Activated T-cell treated with anti-CD3 and anti-CD28 coated beads, Interleukin-2, amount 50 U/mL, for 24 hours (primary cell): ENCODE data around the gene TRABD2A.

Source experiments
- DNase-seq: peaks from one replicate; pipeline ENCODE4 v3.0.0-alpha.2; 2020
- H3K27ac Mint-ChIP-seq: 2 replicates; pipeline ENCODE4 v1.8.0; 2020; ENCODE audit warnings: mild to moderate bottlenecking, mixed read lengths
- H3K27me3 Mint-ChIP-seq: 2 replicates; pipeline ENCODE4 v1.8.0; 2020; ENCODE audit warnings: mixed read lengths
- H3K36me3 Mint-ChIP-seq: 2 replicates; pipeline ENCODE4 v1.8.0; 2020; ENCODE audit warnings: low read depth, mixed read lengths
- H3K4me1 Mint-ChIP-seq: 2 replicates; pipeline ENCODE4 v1.8.0; 2020; ENCODE audit warnings: low read depth, mixed read lengths
- H3K4me3 Mint-ChIP-seq: 2 replicates; pipeline ENCODE4 v1.8.0; 2020; ENCODE audit warnings: mild to moderate bottlenecking, moderate library complexity, mixed read lengths
- H3K9me3 Mint-ChIP-seq: 2 replicates; pipeline ENCODE4 v1.8.0; 2020; ENCODE audit warnings: mixed read lengths

Gene TRABD2A

GRCh38 chr2:84839851-84840250 is 41.0 kb downstream of the TRABD2A start:
- peak; percentile 42 for DNase-seq
- H3K27me3 Mint-ChIP-seq = no peaks in the 10 kb centered on the region
- H3K4me1 Mint-ChIP-seq = peaks cover 82% of the 10 kb centered on the region
- peak overlapping the region; percentile 77 for H3K27ac Mint-ChIP-seq
- H3K4me3 Mint-ChIP-seq = peak overlapping the region; percentile 64
- H3K36me3 Mint-ChIP-seq = peaks cover 58% of the 10 kb centered on the region
- peaks cover 17% of the 10 kb centered on the region for H3K9me3 Mint-ChIP-seq

DNA sequence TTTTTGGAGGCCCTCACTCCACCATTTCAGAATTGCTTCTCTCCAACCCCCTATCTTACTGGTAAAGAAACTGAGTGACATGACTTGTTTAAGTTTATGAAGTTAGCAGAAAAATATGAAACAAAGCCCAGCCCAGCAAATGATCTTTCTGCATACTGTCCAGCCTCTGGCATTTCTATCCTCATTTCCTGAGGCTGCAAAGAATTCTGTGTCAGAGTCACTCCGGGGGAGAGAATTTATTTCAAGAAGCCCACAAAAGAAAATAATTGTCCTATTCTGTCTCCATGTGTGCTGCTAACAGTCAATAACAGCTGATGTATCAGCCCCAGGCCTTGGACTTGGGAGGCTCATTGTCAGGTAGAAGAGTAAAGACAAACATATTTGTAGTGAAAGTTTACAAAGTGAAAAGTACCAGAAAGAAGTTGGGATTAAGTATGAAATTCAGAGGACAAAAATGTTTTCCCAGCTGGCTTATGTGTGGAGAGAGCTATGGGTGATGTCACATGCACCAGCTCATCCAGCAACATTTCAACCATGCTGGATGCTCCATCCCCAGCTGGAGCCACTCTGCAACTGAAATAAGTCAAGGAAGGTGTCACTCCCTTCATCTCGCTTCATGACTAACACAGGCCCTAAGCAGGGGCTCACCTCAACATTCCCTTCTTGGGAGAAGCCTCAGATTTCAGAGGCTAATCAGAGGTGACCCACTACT is 42.3 kb downstream of the TRABD2A start:
- H3K9me3 Mint-ChIP-seq = peaks cover 15% of the 10 kb centered on the region
- H3K27me3 Mint-ChIP-seq = no peaks in the 10 kb centered on the region
- H3K36me3 Mint-ChIP-seq = peaks cover 61% of the 10 kb centered on the region
- H3K4me1 Mint-ChIP-seq = peaks cover 73% of the 10 kb centered on the region
- no peak for DNase-seq
- peak overlapping the region; percentile 69 for H3K27ac Mint-ChIP-seq
- H3K4me3 Mint-ChIP-seq = no peak overlapping the region

- Mint-ChIP-seq H3K4me3 (no peak overlapping the region), H3K27ac (no peak overlapping the region), H3K4me1 (peaks cover 50% of the 10 kb centered on the region), H3K36me3 (peaks cover 69% of the 10 kb centered on the region), H3K27me3 (no peaks in the 10 kb centered on the region), H3K9me3 (peaks cover 15% of the 10 kb centered on the region)
- DNase-seq = no peak
Measured at GRCh38 chr2:84836215-84836614, 44.7 kb downstream of the TRABD2A start.

GRCh38 chr2:84833481-84834150 is 47.3 kb downstream of the TRABD2A start:
- Mint-ChIP-seq H3K4me1 (peaks cover 25% of the 10 kb centered on the region), H3K9me3 (peaks cover 15% of the 10 kb centered on the region), H3K4me3 (peak overlapping the region; percentile 64), H3K36me3 (peaks cover 64% of the 10 kb centered on the region), H3K27me3 (no peaks in the 10 kb centered on the region), H3K27ac (no peak overlapping the region)
- peak; percentile 40 for DNase-seq

DNA sequence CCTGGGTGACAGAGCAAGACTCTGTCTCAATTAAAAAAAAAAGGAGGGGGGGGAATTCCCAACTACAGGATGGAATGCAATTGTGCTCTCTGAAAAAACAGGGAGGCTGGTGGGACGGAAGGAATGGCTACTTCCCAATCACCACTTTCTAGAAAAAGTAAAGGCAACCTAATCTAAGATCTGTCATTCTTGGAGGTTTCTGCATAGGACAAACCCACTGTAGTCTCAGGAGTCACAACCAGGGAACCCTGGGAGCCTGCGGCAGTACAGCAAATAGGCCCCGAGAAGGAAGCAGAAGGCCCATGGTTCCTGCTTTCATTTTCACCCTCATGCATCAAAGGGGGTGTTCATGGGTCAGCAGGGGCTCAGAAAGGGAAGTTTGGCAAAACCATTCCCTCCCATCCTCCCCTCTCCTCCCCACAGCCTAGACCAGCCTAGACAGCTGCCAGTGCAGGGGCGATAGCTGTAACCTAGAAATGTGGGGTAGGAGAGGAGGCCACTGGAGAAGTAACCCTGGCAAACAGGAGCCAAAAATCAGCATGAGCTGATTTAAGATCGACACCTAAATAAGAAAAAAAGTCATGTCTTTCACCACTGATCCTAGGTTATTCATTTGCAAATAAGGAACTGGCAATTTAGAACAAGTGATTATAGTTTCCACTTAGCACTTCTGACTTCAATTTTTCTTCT is 48.0 kb downstream of the TRABD2A start:
- peak; percentile 56 for DNase-seq
- peak overlapping the region; percentile 64 for H3K4me3 Mint-ChIP-seq

GRCh38 chr2:84830758-84831500 is 50.0 kb downstream of the TRABD2A start:
- H3K4me1 Mint-ChIP-seq = peaks cover 16% of the 10 kb centered on the region
- no peaks in the 10 kb centered on the region for H3K27me3 Mint-ChIP-seq
- H3K27ac Mint-ChIP-seq = no peak overlapping the region
- peaks cover 56% of the 10 kb centered on the region for H3K36me3 Mint-ChIP-seq
- DNase-seq = no peak
- no peak overlapping the region for H3K4me3 Mint-ChIP-seq
- H3K9me3 Mint-ChIP-seq = peaks cover 5% of the 10 kb centered on the region

More for the DNA sequence above, 48.0 kb downstream of the TRABD2A start:
- Mint-ChIP-seq H3K27me3 (no peaks in the 10 kb centered on the region), H3K9me3 (peaks cover 15% of the 10 kb centered on the region), H3K4me1 (peaks cover 21% of the 10 kb centered on the region), H3K36me3 (peaks cover 63% of the 10 kb centered on the region), H3K27ac (no peak overlapping the region)

DNA sequence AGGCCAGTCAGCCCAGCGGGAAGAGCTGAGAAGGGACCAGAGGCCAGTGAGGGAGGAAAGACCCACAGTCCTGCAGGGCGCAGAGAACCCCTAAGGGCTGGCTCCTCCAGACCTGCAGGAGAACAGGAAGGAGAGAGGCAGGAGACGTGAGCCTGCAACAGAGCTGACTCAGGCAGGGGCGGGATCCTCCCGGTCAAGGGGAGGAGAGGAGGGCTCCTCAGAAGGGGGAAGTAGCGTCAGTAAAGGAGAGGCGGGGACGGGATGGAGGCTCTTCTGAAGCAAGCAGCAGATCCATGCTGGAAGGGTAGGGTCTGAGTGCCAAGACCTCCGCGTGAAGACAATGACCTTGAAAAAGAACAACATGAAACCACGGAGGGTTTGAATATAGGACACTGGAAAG is 50.8 kb downstream of the TRABD2A start:
- Mint-ChIP-seq H3K4me1 (peaks cover 13% of the 10 kb centered on the region), H3K9me3 (peaks cover 3% of the 10 kb centered on the region), H3K36me3 (peaks cover 50% of the 10 kb centered on the region), H3K4me3 (no peak overlapping the region), H3K27ac (no peak overlapping the region), H3K27me3 (no peaks in the 10 kb centered on the region)
- DNase-seq = no peak

DNA sequence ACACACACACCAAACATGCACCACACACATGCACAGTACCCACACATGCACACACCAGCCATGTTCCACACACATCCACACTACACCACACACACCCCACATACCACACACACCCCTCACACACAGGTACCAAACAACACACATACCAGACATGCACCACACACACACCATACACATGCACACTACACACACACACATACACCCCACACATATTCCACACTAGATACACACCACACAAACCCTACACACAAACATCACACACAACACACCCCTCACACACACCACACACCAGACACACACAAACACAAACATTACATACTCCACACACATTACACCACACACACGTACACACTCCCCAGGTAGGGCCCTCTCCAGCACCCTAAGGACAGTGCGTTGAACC is 51.2 kb downstream of the TRABD2A start:
- Mint-ChIP-seq H3K4me3 (no peak overlapping the region), H3K36me3 (peaks cover 50% of the 10 kb centered on the region), H3K27me3 (no peaks in the 10 kb centered on the region), H3K9me3 (no peaks in the 10 kb centered on the region), H3K27ac (no peak overlapping the region), H3K4me1 (peaks cover 12% of the 10 kb centered on the region)
- DNase-seq = no peak

GRCh38 chr2:84827978-84828575 is 52.8 kb downstream of the TRABD2A start:
- H3K9me3 Mint-ChIP-seq = no peaks in the 10 kb centered on the region

DNA sequence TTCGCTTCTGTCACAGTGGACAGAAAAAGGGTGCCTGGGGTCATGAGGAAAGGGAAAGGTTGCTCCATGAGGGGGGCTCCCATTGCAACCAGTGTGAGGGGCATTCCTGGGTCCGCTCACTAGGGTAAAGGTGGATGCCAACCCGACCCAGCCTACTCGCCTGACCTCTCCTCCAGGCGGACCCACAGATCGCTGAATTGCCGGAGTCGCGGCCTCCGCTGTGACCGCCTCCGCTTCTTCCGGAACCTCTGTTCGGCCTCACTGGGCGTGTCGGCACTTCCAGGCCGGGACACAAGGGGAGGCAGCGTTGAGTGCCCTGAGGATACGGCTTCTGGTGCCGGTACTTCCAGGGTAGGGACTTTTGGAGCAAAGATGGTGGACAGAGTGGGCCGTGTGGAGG is 57.1 kb downstream of the TRABD2A start:
- no peaks in the 10 kb centered on the region for H3K27me3 Mint-ChIP-seq
- H3K4me1 Mint-ChIP-seq = peaks cover 30% of the 10 kb centered on the region
- peaks cover 56% of the 10 kb centered on the region for H3K36me3 Mint-ChIP-seq
- H3K4me3 Mint-ChIP-seq = no peak overlapping the region
- H3K9me3 Mint-ChIP-seq = no peaks in the 10 kb centered on the region
- H3K27ac Mint-ChIP-seq = no peak overlapping the region
- DNase-seq = no peak

More at GRCh38 chr2:84827978-84828575, 52.8 kb downstream of the TRABD2A start:
- no peak for DNase-seq
- peak overlapping the region; percentile 20 for H3K27ac Mint-ChIP-seq
- H3K27me3 Mint-ChIP-seq = no peaks in the 10 kb centered on the region
- peaks cover 13% of the 10 kb centered on the region for H3K4me1 Mint-ChIP-seq
- no peak overlapping the region for H3K4me3 Mint-ChIP-seq
- peaks cover 54% of the 10 kb centered on the region for H3K36me3 Mint-ChIP-seq

DNA sequence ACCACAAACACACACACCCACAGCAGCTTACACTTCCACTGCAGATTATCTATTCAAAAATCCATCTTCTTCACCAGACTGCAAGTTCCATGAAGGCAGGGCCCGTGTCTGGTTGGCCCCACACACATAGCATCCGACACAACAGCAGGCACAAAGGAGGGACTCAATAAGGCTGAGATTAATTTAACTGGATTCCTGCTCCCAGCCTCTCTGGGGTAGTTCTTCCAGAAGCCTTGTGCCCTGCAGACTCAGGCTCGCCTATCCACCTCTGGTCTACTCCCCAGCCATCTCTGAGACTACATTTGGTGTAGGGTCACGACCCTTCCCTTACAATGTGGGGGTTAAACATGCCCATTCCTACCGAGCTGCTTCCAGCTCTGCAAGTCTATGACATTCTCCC is 57.7 kb downstream of the TRABD2A start:
- H3K9me3 Mint-ChIP-seq = no peaks in the 10 kb centered on the region
- no peak overlapping the region for H3K27ac Mint-ChIP-seq
- H3K27me3 Mint-ChIP-seq = no peaks in the 10 kb centered on the region
- DNase-seq = no peak
- peaks cover 50% of the 10 kb centered on the region for H3K36me3 Mint-ChIP-seq
- no peak overlapping the region for H3K4me3 Mint-ChIP-seq
- H3K4me1 Mint-ChIP-seq = peaks cover 33% of the 10 kb centered on the region

- Mint-ChIP-seq H3K27ac (no peak overlapping the region), H3K27me3 (no peaks in the 10 kb centered on the region), H3K4me3 (no peak overlapping the region), H3K9me3 (no peaks in the 10 kb centered on the region), H3K36me3 (peaks cover 38% of the 10 kb centered on the region), H3K4me1 (peaks cover 43% of the 10 kb centered on the region)
- DNase-seq = no peak
Measured at GRCh38 chr2:84821806-84822205, 59.1 kb downstream of the TRABD2A start.

DNA sequence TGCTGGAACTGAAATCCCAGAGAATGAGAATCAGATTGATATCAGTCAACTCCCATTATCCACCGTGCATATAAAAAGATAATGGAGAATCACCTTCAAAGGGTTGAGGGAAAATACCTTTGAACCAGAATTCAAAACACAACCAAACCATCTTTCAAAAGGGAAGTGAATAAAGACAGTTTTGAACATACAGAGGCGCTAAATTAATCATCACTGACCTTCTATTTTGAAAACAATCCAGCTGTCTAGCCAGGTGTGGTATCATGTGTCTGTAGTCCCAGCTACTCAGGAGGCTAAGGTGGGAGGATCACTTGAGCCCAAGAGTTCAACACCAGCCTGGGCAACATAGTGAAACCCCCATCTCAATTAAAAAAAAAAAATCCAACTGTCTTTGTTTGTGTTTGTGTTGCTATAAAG is 63.6 kb downstream of the TRABD2A start:
- H3K4me1 Mint-ChIP-seq = peaks cover 63% of the 10 kb centered on the region
- H3K27ac Mint-ChIP-seq = peak overlapping the region; percentile 85
- H3K9me3 Mint-ChIP-seq = peaks cover 3% of the 10 kb centered on the region
- DNase-seq = no peak
- no peaks in the 10 kb centered on the region for H3K27me3 Mint-ChIP-seq
- H3K4me3 Mint-ChIP-seq = no peak overlapping the region
- H3K36me3 Mint-ChIP-seq = peaks cover 8% of the 10 kb centered on the region

GRCh38 chr2:84816426-84817026 is 64.4 kb downstream of the TRABD2A start:
- Mint-ChIP-seq H3K36me3 (peaks cover 4% of the 10 kb centered on the region), H3K9me3 (peaks cover 3% of the 10 kb centered on the region), H3K27me3 (no peaks in the 10 kb centered on the region), H3K4me3 (peak overlapping the region; percentile 1), H3K27ac (peak overlapping the region; percentile 85), H3K4me1 (peaks cover 66% of the 10 kb centered on the region)
- DNase-seq = no peak
